ENCODE data around the gene HNRNPA2B1. TPM values are rescaled to one million over a fixed set of nuclear protein-coding genes. Genes with fewer than 3 reads are reported as not detected.
A peak's percentile ranks its signal among the peaks of the same experiment; 100 is the strongest.

Gene HNRNPA2B1
- total RNA-seq, 1 experiment from 2014 or later = 1,101 TPM

- TF ChIP-seq PRDM15 (CRISPR knock-in tag; IDR thresholded peaks at IDR 0.05) (peak; percentile 17; the same call in 1 of the 2 replicates), TEAD4 (CRISPR knock-in tag; IDR thresholded peaks at IDR 0.05) (no peak), ZNF396 (CRISPR knock-in tag; IDR thresholded peaks at IDR 0.05; ENCODE audit: borderline replicate concordance) (no peak), TEAD1 (CRISPR knock-in tag; IDR thresholded peaks at IDR 0.05) (no peak), ZBTB21 (CRISPR knock-in tag; IDR thresholded peaks at IDR 0.05; ENCODE audit: borderline replicate concordance) (no peak; the same call in 1 of the 2 replicates), ZNF121 (CRISPR knock-in tag; IDR thresholded peaks at IDR 0.05) (no peak), CDX4 (CRISPR knock-in tag; IDR thresholded peaks at IDR 0.05; ENCODE audit: borderline replicate concordance) (0 out of 2 replicates have a peak, but pooled peaks have one; percentile 53), CREM (CRISPR knock-in tag; IDR thresholded peaks at IDR 0.05) (no peak), RORB (CRISPR knock-in tag; IDR thresholded peaks at IDR 0.05) (no peak), FOXP1 (CRISPR knock-in tag; IDR thresholded peaks at IDR 0.05; ENCODE audit: borderline replicate concordance) (no peak), ETV6 (CRISPR knock-in tag; IDR thresholded peaks at IDR 0.05) (no peak), ZNF671 (CRISPR knock-in tag; IDR thresholded peaks at IDR 0.05) (no peak), GABPB1 (CRISPR knock-in tag; IDR thresholded peaks at IDR 0.05) (no peak), CREB1 (CRISPR knock-in tag; IDR thresholded peaks at IDR 0.05) (no peak), HMGXB4 (CRISPR knock-in tag; IDR thresholded peaks at IDR 0.05) (peak; percentile 25; the same call in 1 of the 2 replicates), ZNF317 (CRISPR knock-in tag; IDR thresholded peaks at IDR 0.05; ENCODE audit: borderline replicate concordance, low read depth) (no peak), SMAD3 (CRISPR knock-in tag; IDR thresholded peaks at IDR 0.05; ENCODE audit: borderline replicate concordance) (no peak), SMAD4 (CRISPR knock-in tag; IDR thresholded peaks at IDR 0.05) (no peak), PRRX2 (CRISPR knock-in tag; IDR thresholded peaks at IDR 0.05) (no peak), ZNF423 (CRISPR knock-in tag; IDR thresholded peaks at IDR 0.05) (no peak), IRF1 (CRISPR knock-in tag; IDR thresholded peaks at IDR 0.05) (peak; percentile 40; the same call in 1 of the 2 replicates), EMX1 (CRISPR knock-in tag; IDR thresholded peaks at IDR 0.05) (no peak), ZMAT4 (CRISPR knock-in tag; IDR thresholded peaks at IDR 0.05) (no peak), MYBL2 (CRISPR knock-in tag; IDR thresholded peaks at IDR 0.05) (no peak)
- TF ChIP-seq, protein P1, sequence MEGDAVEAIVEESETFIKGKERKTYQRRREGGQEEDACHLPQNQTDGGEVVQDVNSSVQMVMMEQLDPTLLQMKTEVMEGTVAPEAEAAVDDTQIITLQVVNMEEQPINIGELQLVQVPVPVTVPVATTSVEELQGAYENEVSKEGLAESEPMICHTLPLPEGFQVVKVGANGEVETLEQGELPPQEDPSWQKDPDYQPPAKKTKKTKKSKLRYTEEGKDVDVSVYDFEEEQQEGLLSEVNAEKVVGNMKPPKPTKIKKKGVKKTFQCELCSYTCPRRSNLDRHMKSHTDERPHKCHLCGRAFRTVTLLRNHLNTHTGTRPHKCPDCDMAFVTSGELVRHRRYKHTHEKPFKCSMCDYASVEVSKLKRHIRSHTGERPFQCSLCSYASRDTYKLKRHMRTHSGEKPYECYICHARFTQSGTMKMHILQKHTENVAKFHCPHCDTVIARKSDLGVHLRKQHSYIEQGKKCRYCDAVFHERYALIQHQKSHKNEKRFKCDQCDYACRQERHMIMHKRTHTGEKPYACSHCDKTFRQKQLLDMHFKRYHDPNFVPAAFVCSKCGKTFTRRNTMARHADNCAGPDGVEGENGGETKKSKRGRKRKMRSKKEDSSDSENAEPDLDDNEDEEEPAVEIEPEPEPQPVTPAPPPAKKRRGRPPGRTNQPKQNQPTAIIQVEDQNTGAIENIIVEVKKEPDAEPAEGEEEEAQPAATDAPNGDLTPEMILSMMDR (IDR thresholded peaks at IDR 0.05) = no peak
- TF ChIP-seq, protein P2, sequence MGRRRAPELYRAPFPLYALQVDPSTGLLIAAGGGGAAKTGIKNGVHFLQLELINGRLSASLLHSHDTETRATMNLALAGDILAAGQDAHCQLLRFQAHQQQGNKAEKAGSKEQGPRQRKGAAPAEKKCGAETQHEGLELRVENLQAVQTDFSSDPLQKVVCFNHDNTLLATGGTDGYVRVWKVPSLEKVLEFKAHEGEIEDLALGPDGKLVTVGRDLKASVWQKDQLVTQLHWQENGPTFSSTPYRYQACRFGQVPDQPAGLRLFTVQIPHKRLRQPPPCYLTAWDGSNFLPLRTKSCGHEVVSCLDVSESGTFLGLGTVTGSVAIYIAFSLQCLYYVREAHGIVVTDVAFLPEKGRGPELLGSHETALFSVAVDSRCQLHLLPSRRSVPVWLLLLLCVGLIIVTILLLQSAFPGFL (CRISPR knock-in tag; IDR thresholded peaks at IDR 0.05; ENCODE audit: borderline replicate concordance) = no peak
- TF ChIP-seq, protein P3, sequence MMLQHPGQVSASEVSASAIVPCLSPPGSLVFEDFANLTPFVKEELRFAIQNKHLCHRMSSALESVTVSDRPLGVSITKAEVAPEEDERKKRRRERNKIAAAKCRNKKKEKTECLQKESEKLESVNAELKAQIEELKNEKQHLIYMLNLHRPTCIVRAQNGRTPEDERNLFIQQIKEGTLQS (CRISPR knock-in tag; conservative IDR thresholded peaks at IDR 0.05) = no peak
- TF ChIP-seq, protein P4, sequence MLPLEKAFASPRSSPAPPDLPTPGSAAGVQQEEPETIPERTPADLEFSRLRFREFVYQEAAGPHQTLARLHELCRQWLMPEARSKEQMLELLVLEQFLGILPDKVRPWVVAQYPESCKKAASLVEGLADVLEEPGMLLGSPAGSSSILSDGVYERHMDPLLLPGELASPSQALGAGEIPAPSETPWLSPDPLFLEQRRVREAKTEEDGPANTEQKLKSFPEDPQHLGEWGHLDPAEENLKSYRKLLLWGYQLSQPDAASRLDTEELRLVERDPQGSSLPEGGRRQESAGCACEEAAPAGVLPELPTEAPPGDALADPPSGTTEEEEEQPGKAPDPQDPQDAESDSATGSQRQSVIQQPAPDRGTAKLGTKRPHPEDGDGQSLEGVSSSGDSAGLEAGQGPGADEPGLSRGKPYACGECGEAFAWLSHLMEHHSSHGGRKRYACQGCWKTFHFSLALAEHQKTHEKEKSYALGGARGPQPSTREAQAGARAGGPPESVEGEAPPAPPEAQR (CRISPR knock-in tag; IDR thresholded peaks at IDR 0.05) = no peak
Measured at GRCh38 chr7:26201247-26202018, 887 bp upstream of the HNRNPA2B1 start, which contains the start of gene CBX3 (continued).
